ENCODE measurements around the gene UACA.
A peak's percentile ranks its signal among the peaks of the same experiment; 100 is the strongest.

The UACA gene

DNA sequence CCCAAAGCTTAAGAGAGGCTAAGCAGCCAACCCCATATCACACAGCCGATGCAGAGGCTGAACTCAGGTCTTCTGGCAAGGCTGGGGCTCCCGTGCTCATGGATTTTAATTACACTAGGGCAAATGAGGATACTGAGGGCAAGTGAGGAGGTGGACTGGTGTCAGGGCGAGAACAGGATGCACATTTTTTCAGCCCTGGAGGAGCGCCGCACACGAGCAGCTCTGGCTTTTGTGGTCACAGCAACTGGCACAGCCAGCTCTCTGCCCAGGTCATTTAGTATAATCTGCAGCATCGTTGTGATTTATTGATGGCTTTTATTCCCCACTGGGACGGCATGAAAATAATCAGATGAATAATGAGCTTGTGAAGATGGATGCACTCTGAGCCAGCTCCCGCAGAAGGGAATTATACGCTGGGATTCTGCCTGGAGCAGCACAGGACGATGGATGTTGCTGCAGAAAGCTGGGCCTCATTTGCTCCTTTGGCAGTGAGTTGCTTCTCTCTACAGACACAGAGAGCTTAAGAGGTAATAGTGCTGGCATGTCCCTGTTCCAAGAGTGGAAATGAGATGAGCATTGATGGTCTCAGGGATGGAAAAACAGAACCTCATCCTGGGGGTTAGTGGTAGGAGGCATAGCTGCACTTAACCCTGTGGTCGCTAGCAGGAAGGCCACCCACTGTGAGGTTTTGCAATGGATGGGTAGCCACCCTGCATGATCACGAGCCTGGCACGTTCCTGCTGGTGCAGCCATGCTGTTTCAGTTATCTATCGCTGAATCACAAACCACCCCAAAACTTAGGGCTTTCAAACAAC lies 135.4 kb downstream of the UACA start:
- no CpG with 5 or more reads among the region's 15 CpGs for WGBS, 2 donors (ENCODE audit: extremely low coverage in 2 of 2, insufficient read length in 2 of 2, insufficient replicate concordance in 1 of 2)
- no peak overlapping the region for H3K18ac ChIP-seq (ENCODE audit: low read length)
- H3K36me3 ChIP-seq (replicated peaks in 1 of 2; ENCODE audit: control insufficient read depth in 2 of 2, insufficient read depth in 2 of 2, low read length in 2 of 2): no peaks in the 10 kb centered on the region
- H3K23ac ChIP-seq (ENCODE audit: low read depth, low read length, poor library complexity): no peak overlapping the region
- no peak overlapping the region for H3K4me2 ChIP-seq (ENCODE audit: insufficient read depth, low read length, poor library complexity, severe bottlenecking)
- no peak overlapping the region for H4K8ac ChIP-seq (ENCODE audit: low read depth, low read length)
- H3K9ac ChIP-seq (ENCODE audit: low read depth, low read length, poor library complexity): peak overlapping the region; percentile 51
- H2BK120ac ChIP-seq (ENCODE audit: low read depth, low read length): no peak overlapping the region
- no peak overlapping the region for H3K4ac ChIP-seq (ENCODE audit: low read length)
- no peak overlapping the region for H2BK12ac ChIP-seq (ENCODE audit: low read length)
- no peaks in the 10 kb centered on the region for H3K9me3 ChIP-seq (replicated peaks in 1 of 2; ENCODE audit: control insufficient read depth in 2 of 2, insufficient read depth in 1 of 2, low read depth in 1 of 2, low read length in 2 of 2)
- H3K27me3 ChIP-seq (ENCODE audit: control insufficient read depth in 3 of 3, insufficient read depth in 3 of 3, low read depth in 1 of 3, low read length in 3 of 3): peaks cover 0 to 27% (median 0%) of the 10 kb centered on the region in 3 experiments
- peaks cover 9 to 10% of the 10 kb centered on the region in 2 donors for H3K4me1 ChIP-seq (ENCODE audit: control insufficient read depth in 2 of 2, insufficient read depth in 1 of 2, low read depth in 1 of 2, low read length in 2 of 2)
- H2BK5ac ChIP-seq (ENCODE audit: low read length): no peak overlapping the region
- H2BK15ac ChIP-seq (ENCODE audit: low read length): no peak overlapping the region
- H3K27ac ChIP-seq (replicated peaks; ENCODE audit: low read length): no peak overlapping the region
- no peak overlapping the region for H2AK5ac ChIP-seq (ENCODE audit: low read depth, low read length)
- no peak overlapping the region for H4K91ac ChIP-seq (ENCODE audit: low read depth, low read length, poor library complexity)
- no peak overlapping the region for H3K14ac ChIP-seq (ENCODE audit: low read length)
- no peak for DNase-seq (ENCODE audit: low spot score)
- no peak overlapping the region for H3K4me3 ChIP-seq (ENCODE audit: low read length in 2 of 2)
- H2AFZ ChIP-seq (ENCODE audit: low read length): no peak overlapping the region
- no peaks in the 10 kb centered on the region for H3K79me1 ChIP-seq (ENCODE audit: low read depth, low read length)

DNA sequence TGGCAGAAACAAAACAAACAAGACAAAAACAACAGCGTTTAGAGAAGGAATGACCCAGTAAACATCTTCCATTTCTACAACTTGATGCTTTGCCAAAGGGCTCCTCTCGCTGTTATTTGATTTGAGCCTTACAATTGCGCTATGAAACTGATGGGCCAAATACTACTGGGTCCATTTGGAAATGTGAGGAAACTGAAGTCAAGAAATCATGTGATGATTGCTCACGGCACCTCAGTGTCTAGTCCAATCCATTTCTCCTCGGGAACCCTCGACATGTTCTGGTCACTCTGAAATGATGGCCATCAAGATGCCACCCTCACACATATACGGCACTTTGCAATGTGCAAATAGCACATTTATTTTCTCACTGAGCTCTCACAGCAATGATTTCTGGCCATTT lies 136.0 kb downstream of the UACA start:
- no peak overlapping the region for H2BK15ac ChIP-seq (ENCODE audit: low read length)
- no peak overlapping the region for H2BK120ac ChIP-seq (ENCODE audit: low read depth, low read length)
- peaks cover 0 to 21% (median 0%) of the 10 kb centered on the region in 3 experiments for H3K27me3 ChIP-seq (ENCODE audit: control insufficient read depth in 3 of 3, insufficient read depth in 3 of 3, low read depth in 1 of 3, low read length in 3 of 3)
- H3K23ac ChIP-seq (ENCODE audit: low read depth, low read length, poor library complexity): no peak overlapping the region
- no peak overlapping the region for H3K4me2 ChIP-seq (ENCODE audit: insufficient read depth, low read length, poor library complexity, severe bottlenecking)
- no peak overlapping the region for H4K8ac ChIP-seq (ENCODE audit: low read depth, low read length)
- no peak overlapping the region for H3K4me3 ChIP-seq (ENCODE audit: low read length in 2 of 2)
- no peaks in the 10 kb centered on the region for H3K9me3 ChIP-seq (replicated peaks in 1 of 2; ENCODE audit: control insufficient read depth in 2 of 2, insufficient read depth in 1 of 2, low read depth in 1 of 2, low read length in 2 of 2)
- H4K91ac ChIP-seq (ENCODE audit: low read depth, low read length, poor library complexity): no peak overlapping the region
- H3K4ac ChIP-seq (ENCODE audit: low read length): no peak overlapping the region
- H2BK12ac ChIP-seq (ENCODE audit: low read length): no peak overlapping the region
- no CpG with 5 or more reads among the region's 7 CpGs for WGBS, 2 donors (ENCODE audit: extremely low coverage in 2 of 2, insufficient read length in 2 of 2, insufficient replicate concordance in 1 of 2)
- no peak overlapping the region for H3K9ac ChIP-seq (ENCODE audit: low read depth, low read length, poor library complexity)
- H3K79me1 ChIP-seq (ENCODE audit: low read depth, low read length): no peaks in the 10 kb centered on the region
- H3K4me1 ChIP-seq (ENCODE audit: control insufficient read depth in 2 of 2, insufficient read depth in 1 of 2, low read depth in 1 of 2, low read length in 2 of 2): peaks cover 4 to 7% of the 10 kb centered on the region in 2 donors
- H3K27ac ChIP-seq (replicated peaks; ENCODE audit: low read length): no peak overlapping the region
- no peak for DNase-seq (ENCODE audit: low spot score)
- H3K14ac ChIP-seq (ENCODE audit: low read length): no peak overlapping the region
- H3K36me3 ChIP-seq (replicated peaks in 1 of 2; ENCODE audit: control insufficient read depth in 2 of 2, insufficient read depth in 2 of 2, low read length in 2 of 2): no peaks in the 10 kb centered on the region
- no peak overlapping the region for H3K18ac ChIP-seq (ENCODE audit: low read length)
- no peak overlapping the region for H2AFZ ChIP-seq (ENCODE audit: low read length)
- H2AK5ac ChIP-seq (ENCODE audit: low read depth, low read length): no peak overlapping the region
- no peak overlapping the region for H2BK5ac ChIP-seq (ENCODE audit: low read length)

DNA sequence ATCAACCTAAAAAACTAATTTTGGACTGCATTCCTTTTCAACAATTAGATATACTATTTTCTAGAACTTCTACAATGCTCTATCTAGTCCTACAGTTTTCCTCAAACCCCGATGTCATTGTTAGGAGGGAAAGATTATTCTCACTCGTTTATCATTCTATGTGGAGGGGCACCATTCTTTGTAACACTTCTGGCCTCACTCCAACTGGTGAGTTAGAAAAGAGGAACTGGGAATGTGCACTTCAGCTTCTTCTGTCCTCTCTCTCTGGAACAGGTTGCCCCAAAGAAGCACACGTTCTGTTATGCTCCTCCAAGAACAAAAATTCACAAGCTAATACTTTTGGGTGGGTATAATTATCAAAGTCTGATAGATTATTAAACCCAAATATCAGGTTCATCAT lies 137.9 kb downstream of the UACA start:
- Histone ChIP-seq H2BK5ac (ENCODE audit: low read length) (no peak overlapping the region), H3K4me1 (ENCODE audit: control insufficient read depth in 2 of 2, insufficient read depth in 1 of 2, low read depth in 1 of 2, low read length in 2 of 2) (no peaks in the 10 kb centered on the region), H2BK12ac (ENCODE audit: low read length) (no peak overlapping the region), H3K9me3 (replicated peaks in 1 of 2; ENCODE audit: control insufficient read depth in 2 of 2, insufficient read depth in 1 of 2, low read depth in 1 of 2, low read length in 2 of 2) (no peaks in the 10 kb centered on the region), H3K4ac (ENCODE audit: low read length) (no peak overlapping the region), H3K27ac (replicated peaks; ENCODE audit: low read length) (no peak overlapping the region), H3K36me3 (replicated peaks in 1 of 2; ENCODE audit: control insufficient read depth in 2 of 2, insufficient read depth in 2 of 2, low read length in 2 of 2) (no peaks in the 10 kb centered on the region), H3K23ac (ENCODE audit: low read depth, low read length, poor library complexity) (no peak overlapping the region), H2AK5ac (ENCODE audit: low read depth, low read length) (no peak overlapping the region), H3K14ac (ENCODE audit: low read length) (no peak overlapping the region), H4K8ac (ENCODE audit: low read depth, low read length) (no peak overlapping the region), H2AFZ (ENCODE audit: low read length) (no peak overlapping the region), H2BK120ac (ENCODE audit: low read depth, low read length) (no peak overlapping the region), H3K27me3 (ENCODE audit: control insufficient read depth in 3 of 3, insufficient read depth in 3 of 3, low read depth in 1 of 3, low read length in 3 of 3) (peaks cover 0 to 15% (median 0%) of the 10 kb centered on the region in 3 experiments), H3K18ac (ENCODE audit: low read length) (no peak overlapping the region), H4K91ac (ENCODE audit: low read depth, low read length, poor library complexity) (no peak overlapping the region), H2BK15ac (ENCODE audit: low read length) (no peak overlapping the region), H3K9ac (ENCODE audit: low read depth, low read length, poor library complexity) (no peak overlapping the region), H3K79me1 (ENCODE audit: low read depth, low read length) (no peaks in the 10 kb centered on the region), H3K4me3 (ENCODE audit: low read length in 2 of 2) (no peak overlapping the region), H3K4me2 (ENCODE audit: insufficient read depth, low read length, poor library complexity, severe bottlenecking) (no peak overlapping the region)
- no peak for DNase-seq (ENCODE audit: low spot score)
- WGBS, 2 donors (ENCODE audit: extremely low coverage in 2 of 2, insufficient read length in 2 of 2, insufficient replicate concordance in 1 of 2): no CpG with 5 or more reads among the region's 3 CpGs

DNA sequence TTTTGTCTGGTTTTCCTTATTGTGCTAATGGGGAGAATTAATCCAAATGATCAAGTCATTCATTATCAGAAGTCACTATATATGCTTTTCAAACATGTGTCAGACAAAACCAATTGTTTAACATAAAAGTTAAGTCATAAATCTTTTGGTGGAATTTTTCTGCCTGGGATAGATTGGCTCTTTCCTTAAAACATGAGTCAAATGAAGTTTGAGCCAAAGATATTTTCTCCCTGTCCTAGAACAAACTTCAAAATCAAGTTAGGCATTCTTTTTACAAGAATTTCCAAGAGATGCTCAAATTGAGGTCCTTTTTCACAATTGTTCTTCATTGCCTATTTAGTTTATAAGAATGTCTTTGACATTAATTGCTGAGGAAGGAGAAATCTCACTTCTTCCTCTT lies 138.3 kb downstream of the UACA start:
- no peak overlapping the region for H4K91ac ChIP-seq (ENCODE audit: low read depth, low read length, poor library complexity)
- DNase-seq (ENCODE audit: low spot score): no peak
- H3K14ac ChIP-seq (ENCODE audit: low read length): no peak overlapping the region
- no peak overlapping the region for H3K23ac ChIP-seq (ENCODE audit: low read depth, low read length, poor library complexity)
- H3K18ac ChIP-seq (ENCODE audit: low read length): no peak overlapping the region
- no peak overlapping the region for H2AFZ ChIP-seq (ENCODE audit: low read length)
- no peak overlapping the region for H3K27ac ChIP-seq (replicated peaks; ENCODE audit: low read length)
- H2BK15ac ChIP-seq (ENCODE audit: low read length): no peak overlapping the region
- no peak overlapping the region for H3K4ac ChIP-seq (ENCODE audit: low read length)
- peaks cover 0 to 11% (median 0%) of the 10 kb centered on the region in 3 experiments for H3K27me3 ChIP-seq (ENCODE audit: control insufficient read depth in 3 of 3, insufficient read depth in 3 of 3, low read depth in 1 of 3, low read length in 3 of 3)
- no peaks in the 10 kb centered on the region for H3K4me1 ChIP-seq (ENCODE audit: control insufficient read depth in 2 of 2, insufficient read depth in 1 of 2, low read depth in 1 of 2, low read length in 2 of 2)
- H3K79me1 ChIP-seq (ENCODE audit: low read depth, low read length): no peaks in the 10 kb centered on the region
- no peak overlapping the region for H3K9ac ChIP-seq (ENCODE audit: low read depth, low read length, poor library complexity)
- H4K8ac ChIP-seq (ENCODE audit: low read depth, low read length): no peak overlapping the region
- H3K4me3 ChIP-seq (ENCODE audit: low read length in 2 of 2): no peak overlapping the region
- H3K4me2 ChIP-seq (ENCODE audit: insufficient read depth, low read length, poor library complexity, severe bottlenecking): no peak overlapping the region
- no peak overlapping the region for H2AK5ac ChIP-seq (ENCODE audit: low read depth, low read length)
- H3K9me3 ChIP-seq (replicated peaks in 1 of 2; ENCODE audit: control insufficient read depth in 2 of 2, insufficient read depth in 1 of 2, low read depth in 1 of 2, low read length in 2 of 2): no peaks in the 10 kb centered on the region
- no peak overlapping the region for H2BK12ac ChIP-seq (ENCODE audit: low read length)
- H3K36me3 ChIP-seq (replicated peaks in 1 of 2; ENCODE audit: control insufficient read depth in 2 of 2, insufficient read depth in 2 of 2, low read length in 2 of 2): no peaks in the 10 kb centered on the region
- H2BK120ac ChIP-seq (ENCODE audit: low read depth, low read length): no peak overlapping the region
- no peak overlapping the region for H2BK5ac ChIP-seq (ENCODE audit: low read length)

Measured in neuronal stem cell (in vitro differentiated cells).